Ishikawa (cell line): Measurements from ENCODE around the gene RNF31.

Experiments used
- CEBPB ChIP-seq: IDR thresholded peaks from 2 replicates; pipeline ENCODE4 v1.6.1; 2012
- CREB1 ChIP-seq: IDR thresholded peaks from 2 replicates; pipeline ENCODE4 v1.6.1; 2012; ENCODE audit warnings: low read depth
- EGR1 ChIP-seq: IDR thresholded peaks from 2 replicates; pipeline ENCODE4 v1.6.1; 2012
- EP300 ChIP-seq: IDR thresholded peaks from 2 replicates; pipeline ENCODE4 v1.6.1; 2012; ENCODE audit warnings: borderline replicate concordance
- FOXM1 ChIP-seq: IDR thresholded peaks from 2 replicates; pipeline ENCODE4 v1.6.1; 2012; ENCODE audit warnings: low read depth, borderline replicate concordance
- MAX ChIP-seq: IDR thresholded peaks from 2 replicates; pipeline ENCODE4 v1.6.1; 2012
- NFIC ChIP-seq: IDR thresholded peaks from 2 replicates; pipeline ENCODE4 v1.6.1; 2012
- RAD21 ChIP-seq: IDR thresholded peaks from 2 replicates; pipeline ENCODE4 v1.6.1; 2012; ENCODE audit warnings: low read depth
- REST ChIP-seq: IDR thresholded peaks from 2 replicates; pipeline ENCODE4 v1.6.1; 2012; ENCODE audit warnings: low read depth, mild to moderate bottlenecking
- TAF1 ChIP-seq: IDR thresholded peaks from 2 replicates; pipeline ENCODE4 v1.6.1; 2012; ENCODE audit warnings: low read depth, mild to moderate bottlenecking
- TCF12 ChIP-seq: IDR thresholded peaks from 2 replicates; pipeline ENCODE4 v1.6.1; 2012; ENCODE audit warnings: low read depth
- TEAD4 ChIP-seq: IDR thresholded peaks from 2 replicates; pipeline ENCODE4 v1.6.1; 2012
- USF1 ChIP-seq: IDR thresholded peaks from 2 replicates; pipeline ENCODE4 v1.6.1; 2012
- YY1 ChIP-seq: IDR thresholded peaks from 2 replicates; pipeline ENCODE4 v1.6.1; 2012; ENCODE audit warnings: low read depth
- ZBTB7A ChIP-seq: IDR thresholded peaks from 2 replicates; pipeline ENCODE4 v1.6.1; 2012; ENCODE audit warnings: low read depth

RNF31 gene

GRCh38 chr14:24108336-24108874 is 38.9 kb upstream of the RNF31 start:
- TF ChIP-seq EGR1, result no peak
- no peak for TF ChIP-seq TEAD4

- no peak for TF ChIP-seq CREB1
- TF ChIP-seq TEAD4, result no peak
- no peak for TF ChIP-seq ZBTB7A
- TF ChIP-seq YY1, result no peak
- TF ChIP-seq EGR1, result no peak
- TF ChIP-seq MAX, result no peak
- TF ChIP-seq NFIC, result no peak
- TF ChIP-seq USF1, result no peak
Observed at GRCh38 chr14:24110060-24110459, 37.2 kb upstream of the RNF31 start.

GRCh38 chr14:24110523-24110922 is 36.8 kb upstream of the RNF31 start:
- TF ChIP-seq CREB1 (no peak), EGR1 (no peak), REST (no peak), USF1 (no peak), TEAD4 (no peak), RAD21 (no peak), CEBPB (no peak), FOXM1 (no peak), MAX (no peak), NFIC (no peak), TCF12 (no peak), EP300 (no peak), ZBTB7A (no peak), YY1 (no peak), TAF1 (no peak)

GRCh38 chr14:24113379-24113800 is 33.9 kb upstream of the RNF31 start:
- no peak for TF ChIP-seq MAX
- TF ChIP-seq ZBTB7A, result no peak
- no peak for TF ChIP-seq YY1
- no peak for TF ChIP-seq TCF12
- TF ChIP-seq USF1, result no peak
- no peak for TF ChIP-seq CEBPB
- no peak for TF ChIP-seq NFIC
- TF ChIP-seq RAD21, result no peak
- no peak for TF ChIP-seq CREB1

GRCh38 chr14:24113801-24114531 is 33.3 kb upstream of the RNF31 start:
- TF ChIP-seq TAF1 (peak; percentile 73), EP300 (no peak), EGR1 (peak; percentile 62), YY1 (peak; percentile 14; the same call in 1 of the 2 replicates), USF1 (no peak), RAD21 (no peak), TEAD4 (no peak), CEBPB (peak; percentile 49; the same call in 1 of the 2 replicates), MAX (peak; percentile 77), FOXM1 (0 out of 2 replicates have a peak, but pooled peaks have one; percentile 34)

- TF ChIP-seq EGR1 (peak; percentile 94), MAX (peak; percentile 96), CEBPB (no peak), USF1 (peak; percentile 94), CREB1 (peak; percentile 87), EP300 (no peak; the same call in 1 of the 2 replicates), TEAD4 (peak; percentile 27; the same call in 1 of the 2 replicates), ZBTB7A (no peak), REST (no peak), TCF12 (peak; percentile 46; the same call in 1 of the 2 replicates), TAF1 (peak; percentile 54)
Observed at GRCh38 chr14:24114532-24115421, 32.5 kb upstream of the RNF31 start, which contains the start of the genes DCAF11 and NRL. TSS of gene DCAF11 (plus strand) at chr14:24114777. CDS start at chr14:24115595, 818 bp downstream. TSS of gene NRL (minus strand) at chr14:24114949. CDS start at chr14:24082848, 32,101 bp downstream.
